ENCODE data around the gene SLC43A2. TPM values are rescaled to one million over a fixed set of nuclear protein-coding genes. Genes with fewer than 3 reads are reported as not detected.

The SLC43A2 gene
- total and polyA plus RNA-seq, 2 of the 13 experiments (the other 11 are each of a cell fraction or from before 2014, with no cell fraction given) = 7.3 to 20.0 TPM

GRCh38 chr17:1648963-1649843 is 20.6 kb upstream of the SLC43A2 start (continued):
- TF ChIP-seq, protein P1, sequence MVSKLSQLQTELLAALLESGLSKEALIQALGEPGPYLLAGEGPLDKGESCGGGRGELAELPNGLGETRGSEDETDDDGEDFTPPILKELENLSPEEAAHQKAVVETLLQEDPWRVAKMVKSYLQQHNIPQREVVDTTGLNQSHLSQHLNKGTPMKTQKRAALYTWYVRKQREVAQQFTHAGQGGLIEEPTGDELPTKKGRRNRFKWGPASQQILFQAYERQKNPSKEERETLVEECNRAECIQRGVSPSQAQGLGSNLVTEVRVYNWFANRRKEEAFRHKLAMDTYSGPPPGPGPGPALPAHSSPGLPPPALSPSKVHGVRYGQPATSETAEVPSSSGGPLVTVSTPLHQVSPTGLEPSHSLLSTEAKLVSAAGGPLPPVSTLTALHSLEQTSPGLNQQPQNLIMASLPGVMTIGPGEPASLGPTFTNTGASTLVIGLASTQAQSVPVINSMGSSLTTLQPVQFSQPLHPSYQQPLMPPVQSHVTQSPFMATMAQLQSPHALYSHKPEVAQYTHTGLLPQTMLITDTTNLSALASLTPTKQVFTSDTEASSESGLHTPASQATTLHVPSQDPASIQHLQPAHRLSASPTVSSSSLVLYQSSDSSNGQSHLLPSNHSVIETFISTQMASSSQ (IDR thresholded peaks at IDR 0.05; ENCODE audit: low read depth) = no peak
- TF ChIP-seq, protein P1 (CRISPR knock-in tag; IDR thresholded peaks at IDR 0.05; ENCODE audit: borderline replicate concordance) = no peak; the same call in 1 of the 2 replicates
- TF ChIP-seq PREB (CRISPR knock-in tag; IDR thresholded peaks at IDR 0.05) (no peak), ZNF766 (CRISPR knock-in tag; IDR thresholded peaks at IDR 0.05; ENCODE audit: borderline replicate concordance) (no peak), KDM5B (CRISPR knock-in tag; IDR thresholded peaks at IDR 0.05; ENCODE audit: borderline replicate concordance) (no peak), CBX1 (IDR thresholded peaks at IDR 0.05; ENCODE audit: low read depth) (no peak), ZBTB3 (CRISPR knock-in tag; IDR thresholded peaks at IDR 0.05; ENCODE audit: borderline replicate concordance, low read depth) (no peak), KLF16 (CRISPR knock-in tag; IDR thresholded peaks at IDR 0.05) (peak in 1 of 2 experiments; percentile 18; a peak in 1 of 4 replicates), NFE2 (CRISPR knock-in tag; IDR thresholded peaks at IDR 0.05) (no peak), NCOR1 (IDR thresholded peaks at IDR 0.05; ENCODE audit: borderline replicate concordance, low read length) (no peak), ZNF292 (CRISPR knock-in tag; IDR thresholded peaks at IDR 0.05; ENCODE audit: borderline replicate concordance, low read depth) (no peak), ZNF10 (CRISPR knock-in tag; IDR thresholded peaks at IDR 0.05; ENCODE audit: borderline replicate concordance, low read depth) (no peak), MTF1 (CRISPR knock-in tag; IDR thresholded peaks at IDR 0.05) (no peak), EHMT2 (IDR thresholded peaks at IDR 0.05; ENCODE audit: borderline replicate concordance, low read depth, low read length) (no peak), KLF6 (CRISPR knock-in tag; IDR thresholded peaks at IDR 0.05) (peak; percentile 58; the same call in 1 of the 2 replicates), ERF (CRISPR knock-in tag; IDR thresholded peaks at IDR 0.05) (no peak; the same call in 1 of the 2 replicates), RFXANK (CRISPR knock-in tag; IDR thresholded peaks at IDR 0.05) (0 out of 2 replicates have a peak, but pooled peaks have one; percentile 2), SRSF1 (optimal IDR thresholded peaks at IDR 0.05; ENCODE audit: low read depth, low read length) (no peak), MXD3 (CRISPR knock-in tag; IDR thresholded peaks at IDR 0.05) (no peak), ZNF567 (CRISPR knock-in tag; IDR thresholded peaks at IDR 0.05; ENCODE audit: borderline replicate concordance) (no peak), ATRX (CRISPR knock-in tag; IDR thresholded peaks at IDR 0.05; ENCODE audit: borderline replicate concordance) (no peak)
- TF ChIP-seq, protein P2, sequence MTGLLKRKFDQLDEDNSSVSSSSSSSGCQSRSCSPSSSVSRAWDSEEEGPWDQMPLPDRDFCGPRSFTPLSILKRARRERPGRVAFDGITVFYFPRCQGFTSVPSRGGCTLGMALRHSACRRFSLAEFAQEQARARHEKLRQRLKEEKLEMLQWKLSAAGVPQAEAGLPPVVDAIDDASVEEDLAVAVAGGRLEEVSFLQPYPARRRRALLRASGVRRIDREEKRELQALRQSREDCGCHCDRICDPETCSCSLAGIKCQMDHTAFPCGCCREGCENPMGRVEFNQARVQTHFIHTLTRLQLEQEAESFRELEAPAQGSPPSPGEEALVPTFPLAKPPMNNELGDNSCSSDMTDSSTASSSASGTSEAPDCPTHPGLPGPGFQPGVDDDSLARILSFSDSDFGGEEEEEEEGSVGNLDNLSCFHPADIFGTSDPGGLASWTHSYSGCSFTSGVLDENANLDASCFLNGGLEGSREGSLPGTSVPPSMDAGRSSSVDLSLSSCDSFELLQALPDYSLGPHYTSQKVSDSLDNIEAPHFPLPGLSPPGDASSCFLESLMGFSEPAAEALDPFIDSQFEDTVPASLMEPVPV (CRISPR knock-in tag; IDR thresholded peaks at IDR 0.05) = no peak; the same call in 1 of the 2 replicates

Data from HepG2 (cell line).